Lower leg skin (tissue), 3 donors: ENCODE data around the gene CD19.

ENCODE experiments used
- CTCF ChIP-seq, 3 donors: fragments of 450-650 bp; IDR thresholded peaks; one replicate each; pipeline ENCODE4 v1.5.1; 2016; ENCODE audit warnings: antibody characterized with exemption in 3 of 3, mild to moderate bottlenecking in 3 of 3, moderate library complexity in 2 of 3
- POLR2A ChIP-seq, 2 donors: fragments of 450-650 bp; IDR thresholded peaks; one replicate each; pipeline ENCODE4 v1.6.1; 2016 to 2017; ENCODE audit warnings: antibody characterized with exemption in 2 of 2, mild to moderate bottlenecking in 1 of 2, moderate library complexity in 1 of 2

- TF ChIP-seq CTCF (IDR thresholded peaks at IDR 0.05) = no peak
- no peak for TF ChIP-seq POLR2A (IDR thresholded peaks at IDR 0.05)
These were observed 8.6 kb upstream of the CD19 start for GRCh38 chr16:28923231-28923587.
